A549 (cell line): ENCODE data around the gene PRADC1. TPM values are rescaled to one million over a fixed set of nuclear protein-coding genes. Genes with fewer than 3 reads are reported as not detected.

Experiments
- ATAC-seq, 2 experiments: fragments of 200-7000 bp in 1 of 2; fragments of >200 bp in 1 of 2; cut with Nextera tagmentation in 1 of 2; cut with Tn5 transposase in 1 of 2; 3 replicates each; pipeline versions ENCODE4 v1.8.0 to v1.9.1; 2018 to 2020; ENCODE audit warnings: mild to moderate bottlenecking in 1 of 2, moderate library complexity in 1 of 2
- CTCF ChIA-PET: fragments of 300-600 bp; sonication (Branson Sonifier 250); formaldehyde crosslinking; extraction: SDS; loops from one replicate; lab custom pipeline; 2021; ENCODE audit warnings: antibody characterized with exemption, inconsistent platforms; lab: Yijun Ruan, JAX
- POLR2A ChIA-PET: fragments of 350-600 bp; formaldehyde crosslinking; extraction: SDS; loops from one replicate; lab custom pipeline; 2021; ENCODE audit warnings: antibody characterized with exemption, inconsistent platforms; lab: Yijun Ruan, JAX
- DNase-seq, 2 experiments: peaks; one replicate each; pipeline versions ENCODE4 v3.0.0 to v3.0.0-alpha.2; 2011 to 2016; ENCODE audit warnings: low read depth in 1 of 2, low spot score in 1 of 2
- FAIRE-seq: peaks from 2 replicates; lab custom pipeline; 2011; peaks lifted over from hg19 to GRCh38; lab: Jason Lieb, UNC
- H3K27ac ChIP-seq, 2 experiments: fragments of >200 bp; sonication (Bioruptor Twin); formaldehyde crosslinking; 3 replicates each; pipeline ENCODE4 v1.5.1; 2016 to 2017
- H3K4me1 ChIP-seq: fragments of >200 bp; sonication (Bioruptor Twin); formaldehyde crosslinking; 3 replicates; pipeline ENCODE4 v1.6.1; 2016
- H3K4me2 ChIP-seq: fragments of >200 bp; sonication (Bioruptor Twin); formaldehyde crosslinking; 3 replicates; pipeline ENCODE4 v1.6.1; 2016
- H3K4me3 ChIP-seq: fragments of >200 bp; sonication (Bioruptor Twin); formaldehyde crosslinking; 3 replicates; pipeline ENCODE4 v1.5.1; 2016
- H3K9me3 ChIP-seq: fragments of >200 bp; sonication (Bioruptor Twin); formaldehyde crosslinking; 3 replicates; pipeline ENCODE4 v1.6.1; 2016
- CBX8 ChIP-seq: fragments of 200-600 bp; sonication (generic); IDR thresholded peaks from 2 replicates; pipeline ENCODE4 v1.6.1; 2016
- CEBPB ChIP-seq, 2 experiments: fragments of >200 bp in 1 of 2; sonication (Bioruptor Twin) in 1 of 2; formaldehyde crosslinking in 1 of 2; IDR thresholded peaks; 2 replicates each; pipeline ENCODE4 v1.6.1; 2012 to 2016
- E2F6 ChIP-seq: IDR thresholded peaks from 2 replicates; pipeline ENCODE4 v1.6.1; 2012; ENCODE audit warnings: low read depth, borderline replicate concordance
- ELK1 ChIP-seq: fragments of 150-350 bp; IDR thresholded peaks from 2 replicates; pipeline ENCODE4 v1.6.1; 2014; ENCODE audit warnings: low read depth, mild to moderate bottlenecking, low read length
- EP300 ChIP-seq, 2 experiments: fragments of >200 bp; sonication (Bioruptor Twin); formaldehyde crosslinking; IDR thresholded peaks; 2 replicates in 1 of 2; 3 replicates in 1 of 2; pipeline ENCODE4 v1.6.1; 2016 to 2017
- FOXS1 ChIP-seq: fragments of 250-450 bp; sonication (Bioruptor Pico); IDR thresholded peaks from 2 replicates; pipeline ENCODE4 v1.5.0; 2020; ENCODE audit warnings: mild to moderate bottlenecking, moderate library complexity
- GATA3 ChIP-seq: IDR thresholded peaks from 2 replicates; pipeline ENCODE4 v1.6.1; 2012; ENCODE audit warnings: borderline replicate concordance
- HDAC2 ChIP-seq: fragments of 200-600 bp; sonication (generic); IDR thresholded peaks from 2 replicates; pipeline ENCODE4 v1.6.1; 2016
- HOXB13 ChIP-seq: fragments of 250-450 bp; sonication (Bioruptor Pico); IDR thresholded peaks from 2 replicates; pipeline ENCODE4 v1.5.0; 2020; ENCODE audit warnings: low read depth, mild to moderate bottlenecking, moderate library complexity
- HOXB5 ChIP-seq: fragments of 250-450 bp; sonication (Bioruptor Pico); IDR thresholded peaks from 2 replicates; pipeline ENCODE4 v1.5.0; 2020; ENCODE audit warnings: mild to moderate bottlenecking, moderate library complexity
- JUNB ChIP-seq: fragments of >200 bp; sonication (Bioruptor Twin); formaldehyde crosslinking; IDR thresholded peaks from 2 replicates; pipeline ENCODE4 v1.6.1; 2016
- KDM1A ChIP-seq: fragments of 200-600 bp; sonication (generic); IDR thresholded peaks from 2 replicates; pipeline ENCODE4 v1.6.1; 2016; ENCODE audit warnings: low read depth, mild to moderate bottlenecking
- MAFK ChIP-seq: fragments of 450-650 bp; IDR thresholded peaks from 2 replicates; pipeline ENCODE4 v1.6.1; 2014; ENCODE audit not compliant: partially characterized antibody
- MAZ ChIP-seq: fragments of 150-350 bp; IDR thresholded peaks from 2 replicates; pipeline ENCODE4 v1.6.1; 2014; ENCODE audit warnings: antibody characterized with exemption, low read depth, low read length, borderline replicate concordance
- MYC ChIP-seq: IDR thresholded peaks from 2 replicates; pipeline ENCODE4 v1.6.1; 2012; ENCODE audit warnings: mild to moderate bottlenecking, inconsistent platforms, low read length, improper control_type of control experiment, borderline replicate concordance
- PBX3 ChIP-seq: IDR thresholded peaks from 2 replicates; pipeline ENCODE4 v1.6.1; 2012
- PHF8 ChIP-seq: fragments of 200-600 bp; sonication (generic); IDR thresholded peaks from 2 replicates; pipeline ENCODE4 v1.6.1; 2016; ENCODE audit warnings: low read depth, mild to moderate bottlenecking, antibody characterized with exemption, moderate library complexity, borderline replicate concordance
- POLR2A ChIP-seq: IDR thresholded peaks from 2 replicates; pipeline ENCODE4 v1.6.1; 2012; ENCODE audit warnings: mild to moderate bottlenecking, low read length
- POLR2AphosphoS2 ChIP-seq: conservative IDR thresholded peaks from 2 replicates; pipeline ENCODE4 v1.6.1; 2012; ENCODE audit warnings: low read length, improper control_type of control experiment, inconsistent platforms
- RNF2 ChIP-seq: fragments of 200-600 bp; sonication (generic); IDR thresholded peaks from 2 replicates; pipeline ENCODE4 v1.6.1; 2016; ENCODE audit warnings: low read depth, mild to moderate bottlenecking, antibody characterized with exemption, moderate library complexity, borderline replicate concordance
- SREBF2 ChIP-seq: fragments of 450-650 bp; IDR thresholded peaks from 2 replicates; pipeline ENCODE4 v1.6.1; 2014; ENCODE audit warnings: mild to moderate bottlenecking, moderate library complexity
- TP53 ChIP-seq: fragments of 250-450 bp; sonication (Bioruptor Pico); IDR thresholded peaks from 2 replicates; pipeline ENCODE4 v1.5.0; 2021; ENCODE audit warnings: mild to moderate bottlenecking, moderate library complexity
- WGBS: methylation state at CpG from one replicate; pipeline ENCODE4 v1.1.6; 2017; ENCODE audit errors: missing lambda C conversion rate; 5-methylcytosine and 5-hydroxymethylcytosine counted together
- polyA plus RNA-seq, 4 experiments: library from polyadenylated mRNA; depleted of rRNA in 3 of 4; stranded (reverse); fragments of >200 nt; fragmentation: RNase III in 1 of 4; extraction: RNeasy Plus Mini Kit Qiagen cat#74134 plus additional on column Dnase treatment in 1 of 4; gene quantifications; 2 replicates in 3 of 4; 3 replicates in 1 of 4; pipeline ENCODE4 v1.2.3, GENCODE V29; 2011 to 2017

PRADC1 gene
- polyA plus RNA-seq, 2 of the 4 experiments (the other 2 are of a cell fraction), result 11.2 to 12.1 TPM

- TF ChIP-seq ELK1 (no peak), MYC (no peak), RNF2 (no peak), HOXB5 (CRISPR knock-in tag) (no peak), SREBF2 (no peak), MAZ (no peak), KDM1A (no peak)
Observed at GRCh38 chr2:73197579-73197978, 35.5 kb downstream of the PRADC1 start (continued).

GRCh38 chr2:73187549-73187948 is 45.5 kb downstream of the PRADC1 start:
- Histone ChIP-seq H3K4me1 (no peaks in the 10 kb centered on the region), H3K4me2 (no peak overlapping the region), H3K27ac (no peak overlapping the region), H3K9me3 (no peaks in the 10 kb centered on the region), H3K4me3 (no peak overlapping the region)
- TF ChIP-seq RNF2 (no peak), E2F6 (no peak), PHF8 (no peak), CBX8 (no peak), JUNB (no peak), POLR2A (no peak), HOXB5 (CRISPR knock-in tag) (no peak), POLR2AphosphoS2 (no peak), MAFK (no peak), GATA3 (no peak), EP300 (IDR thresholded peaks at IDR 0.05) (no peak), TP53 (CRISPR knock-in tag) (no peak), HOXB13 (CRISPR knock-in tag) (no peak), PBX3 (no peak), FOXS1 (CRISPR knock-in tag) (no peak), SREBF2 (no peak), HDAC2 (no peak), CEBPB (IDR thresholded peaks at IDR 0.05) (no peak)
- no peak; a peak in 1 of 6 replicates for ATAC-seq
- no peak for FAIRE-seq
- POLR2A ChIA-PET, result no interaction called here
- WGBS, result 3% methylated on average over 2 of the region's 2 CpGs
- DNase-seq, result no peak
- CTCF ChIA-PET, result interaction anchor here (0.7 to 12.1 kb wide), 10 partner anchors 11 to 1264 kb away, joined by 3 to 151 read pairs (median 6); partner anchors contain the start of gene SPR

GRCh38 chr2:73185965-73186364 is 47.1 kb downstream of the PRADC1 start:
- ChIA-PET POLR2A (interaction anchor here (0.6 kb wide), 1 partner anchor 27 kb away, joined by 3 read pairs; no protein-coding TSS in a partner anchor), CTCF (interaction anchor here (0.8 to 12.1 kb wide), 5 partner anchors 9 to 293 kb away, joined by 3 to 151 read pairs (median 4); no protein-coding TSS in a partner anchor)
- no peaks in the 10 kb centered on the region for H3K4me1 ChIP-seq
- DNase-seq, result no peak
- no peak overlapping the region for H3K4me3 ChIP-seq
- WGBS, result 17% methylated on average over 2 of the region's 2 CpGs
- ATAC-seq, result no peak
- no peak overlapping the region for H3K4me2 ChIP-seq
- no peak for FAIRE-seq
- no peak for TF ChIP-seq GATA3
- H3K9me3 ChIP-seq, result no peaks in the 10 kb centered on the region
- H3K27ac ChIP-seq, result no peak overlapping the region

Other genes with a start within 250 kb of the PRADC1 start
- 16.7 and 22.0 TPM in 2 replicates for gene SFXN5, start 161.5 kb downstream of the PRADC1 start, polyA plus RNA-seq (2011; rRNA removed)
- 18.2 to 20.4 TPM (median 19.6 TPM) in 3 replicates for gene SFXN5, start 161.5 kb downstream of the PRADC1 start, polyA plus RNA-seq (2017; fragmentation: RNase III; extraction: RNeasy Plus Mini Kit Qiagen cat#74134 plus additional on column Dnase treatment)
- 21.6 and 30.8 TPM in 2 replicates for gene RAB11FIP5, start 120.3 kb downstream of the PRADC1 start, polyA plus RNA-seq (2011; rRNA removed)
- 18.7 to 21.8 TPM (median 21.7 TPM) in 3 replicates for gene RAB11FIP5, start 120.3 kb downstream of the PRADC1 start, polyA plus RNA-seq (2017; fragmentation: RNase III; extraction: RNeasy Plus Mini Kit Qiagen cat#74134 plus additional on column Dnase treatment)
- gene NOTO, start 30.7 kb downstream of the PRADC1 start, polyA plus RNA-seq (2011; rRNA removed), result not detected in 2 replicates
- gene NOTO, start 30.7 kb downstream of the PRADC1 start, polyA plus RNA-seq (2017; fragmentation: RNase III; extraction: RNeasy Plus Mini Kit Qiagen cat#74134 plus additional on column Dnase treatment), result 0.03 to 0.07 TPM (median 0.04 TPM) in 3 replicates
- 40.3 and 52.5 TPM in 2 replicates for gene SMYD5, start 19.0 kb downstream of the PRADC1 start, polyA plus RNA-seq (2011; rRNA removed)
- gene SMYD5, start 19.0 kb downstream of the PRADC1 start, polyA plus RNA-seq (2017; fragmentation: RNase III; extraction: RNeasy Plus Mini Kit Qiagen cat#74134 plus additional on column Dnase treatment), result 46.7 to 53.2 TPM (median 52.2 TPM) in 3 replicates
- gene CCT7, start 1.1 kb upstream of the PRADC1 start, polyA plus RNA-seq (2011; rRNA removed), result 685 and 775 TPM in 2 replicates
- 750 to 850 TPM (median 838 TPM) in 3 replicates for gene CCT7, start 1.1 kb upstream of the PRADC1 start, polyA plus RNA-seq (2017; fragmentation: RNase III; extraction: RNeasy Plus Mini Kit Qiagen cat#74134 plus additional on column Dnase treatment)
- gene FBXO41, start 51.2 kb upstream of the PRADC1 start, polyA plus RNA-seq (2011; rRNA removed), result 3.2 and 4.8 TPM in 2 replicates
- 5.0 to 7.0 TPM (median 6.4 TPM) in 3 replicates for gene FBXO41, start 51.2 kb upstream of the PRADC1 start, polyA plus RNA-seq (2017; fragmentation: RNase III; extraction: RNeasy Plus Mini Kit Qiagen cat#74134 plus additional on column Dnase treatment)
- gene EGR4, start 60.3 kb upstream of the PRADC1 start, polyA plus RNA-seq (2011; rRNA removed), result 0.03 TPM in 1 of 2 replicates, not detected in the other
- not detected in 3 replicates for gene EGR4, start 60.3 kb upstream of the PRADC1 start, polyA plus RNA-seq (2017; fragmentation: RNase III; extraction: RNeasy Plus Mini Kit Qiagen cat#74134 plus additional on column Dnase treatment)
- 12.2 and 13.5 TPM in 2 replicates for gene ALMS1, start 152.6 kb upstream of the PRADC1 start, polyA plus RNA-seq (2011; rRNA removed)
- gene ALMS1, start 152.6 kb upstream of the PRADC1 start, polyA plus RNA-seq (2017; fragmentation: RNase III; extraction: RNeasy Plus Mini Kit Qiagen cat#74134 plus additional on column Dnase treatment), result 5.2 to 6.0 TPM (median 5.4 TPM) in 3 replicates